Mucosa of stomach (tissue), 1 donor: ENCODE results near the gene CEP104.

Experiments
- H3K27me3 ChIP-seq: one replicate; pipeline ENCODE4 v1.7.0; 2013; ENCODE audit warnings: mild to moderate bottlenecking, low read length; ENCODE audit not compliant: control insufficient read depth, insufficient read depth
- H3K36me3 ChIP-seq: one replicate; pipeline ENCODE4 v1.7.0; 2013; ENCODE audit warnings: low read length; ENCODE audit not compliant: control insufficient read depth, insufficient read depth
- H3K4me1 ChIP-seq: one replicate; pipeline ENCODE4 v1.7.0; 2013; ENCODE audit warnings: mild to moderate bottlenecking, low read length; ENCODE audit not compliant: control insufficient read depth, insufficient read depth
- H3K4me3 ChIP-seq: one replicate; pipeline ENCODE4 v1.7.0; 2013; ENCODE audit warnings: low read length
- H3K9ac ChIP-seq: one replicate; pipeline ENCODE4 v1.7.0; 2013; ENCODE audit warnings: mild to moderate bottlenecking, low read length, moderate library complexity
- H3K9me3 ChIP-seq: one replicate; pipeline ENCODE4 v1.7.0; 2013; ENCODE audit warnings: mild to moderate bottlenecking, low read length, moderate library complexity; ENCODE audit not compliant: control insufficient read depth
- donor health status: Pancreatic carcinoma.

Gene CEP104

DNA sequence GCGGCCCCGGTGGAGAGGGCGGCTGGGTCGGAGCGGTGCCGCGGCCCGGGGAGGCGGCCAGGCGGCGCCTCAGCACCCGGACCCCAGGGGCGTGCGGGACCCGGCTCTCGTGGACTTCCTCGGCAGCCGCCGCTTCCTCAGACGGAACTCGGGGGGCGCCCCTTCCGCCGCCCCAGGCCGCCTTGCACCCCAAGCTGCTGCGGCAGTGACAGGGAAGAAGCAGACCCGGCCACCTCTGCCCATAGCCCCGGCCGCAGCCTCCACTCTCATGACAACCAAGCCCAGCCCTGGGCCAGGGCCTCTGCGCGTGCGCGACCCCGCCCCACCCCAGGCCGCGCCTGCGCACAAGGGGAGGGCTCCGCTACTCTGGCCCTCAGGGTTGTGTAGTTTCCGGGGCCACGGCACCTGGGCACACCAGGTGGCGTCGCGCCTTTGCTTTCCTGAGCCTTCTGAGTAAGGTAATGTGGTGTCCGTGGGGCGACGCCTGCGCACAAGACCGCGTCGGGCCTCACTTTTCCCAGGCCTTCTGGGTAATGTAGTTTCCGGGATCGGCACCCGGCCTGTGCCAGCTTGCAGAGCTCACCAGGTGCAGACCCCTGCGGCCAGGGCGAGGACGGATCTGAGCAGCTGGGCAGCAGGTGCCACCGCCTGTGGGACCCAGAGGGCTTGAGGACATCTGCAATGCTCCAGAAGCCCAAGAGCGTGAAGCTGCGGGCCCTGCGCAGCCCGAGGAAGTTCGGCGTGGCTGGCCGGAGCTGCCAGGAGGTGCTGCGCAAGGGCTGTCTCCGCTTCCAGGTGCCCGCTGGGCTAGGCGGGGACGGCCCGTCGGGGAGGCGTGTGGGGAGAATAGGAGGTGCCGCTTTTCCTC, at the start of gene CEP104, which contains the start of gene DFFB:
Gene CEP104, minus strand, starts transcription at position 289 of the 868 bp plus-strand sequence. CDS start 4,804 bp downstream, outside the sequence.
Gene DFFB, plus strand, starts transcription at position 554 of the 868 bp plus-strand sequence. Its CDS starts 128 bp downstream, at position 682.
- no peaks in the 10 kb centered on the region for H3K36me3 ChIP-seq
- H3K27me3 ChIP-seq: no peaks in the 10 kb centered on the region
- H3K4me3 ChIP-seq: peak within 1 kb of the TSS; percentile 97
- H3K4me1 ChIP-seq: peaks cover 22% of the 10 kb centered on the region
- no peaks in the 10 kb centered on the region for H3K9me3 ChIP-seq
- peak within 1 kb of the TSS; percentile 78 for H3K9ac ChIP-seq

- Histone ChIP-seq H3K36me3 (no peaks in the 10 kb centered on the region), H3K9ac (no peak overlapping the region)
These were observed 49.6 kb upstream of the CEP104 start for GRCh38 chr1:3906672-3907020.

GRCh38 chr1:3905953-3906671, 49.1 kb upstream of the CEP104 start:
- Histone ChIP-seq H3K9me3 (no peaks in the 10 kb centered on the region), H3K9ac (no peak overlapping the region), H3K36me3 (no peaks in the 10 kb centered on the region), H3K27me3 (peaks cover 3% of the 10 kb centered on the region), H3K4me1 (peaks cover 13% of the 10 kb centered on the region), H3K4me3 (no peak overlapping the region)

More at GRCh38 chr1:3906672-3907020, 49.6 kb upstream of the CEP104 start:
- H3K27me3 ChIP-seq: peaks cover 8% of the 10 kb centered on the region
- peaks cover 13% of the 10 kb centered on the region for H3K4me1 ChIP-seq
- no peaks in the 10 kb centered on the region for H3K9me3 ChIP-seq
- no peak overlapping the region for H3K4me3 ChIP-seq

DNA sequence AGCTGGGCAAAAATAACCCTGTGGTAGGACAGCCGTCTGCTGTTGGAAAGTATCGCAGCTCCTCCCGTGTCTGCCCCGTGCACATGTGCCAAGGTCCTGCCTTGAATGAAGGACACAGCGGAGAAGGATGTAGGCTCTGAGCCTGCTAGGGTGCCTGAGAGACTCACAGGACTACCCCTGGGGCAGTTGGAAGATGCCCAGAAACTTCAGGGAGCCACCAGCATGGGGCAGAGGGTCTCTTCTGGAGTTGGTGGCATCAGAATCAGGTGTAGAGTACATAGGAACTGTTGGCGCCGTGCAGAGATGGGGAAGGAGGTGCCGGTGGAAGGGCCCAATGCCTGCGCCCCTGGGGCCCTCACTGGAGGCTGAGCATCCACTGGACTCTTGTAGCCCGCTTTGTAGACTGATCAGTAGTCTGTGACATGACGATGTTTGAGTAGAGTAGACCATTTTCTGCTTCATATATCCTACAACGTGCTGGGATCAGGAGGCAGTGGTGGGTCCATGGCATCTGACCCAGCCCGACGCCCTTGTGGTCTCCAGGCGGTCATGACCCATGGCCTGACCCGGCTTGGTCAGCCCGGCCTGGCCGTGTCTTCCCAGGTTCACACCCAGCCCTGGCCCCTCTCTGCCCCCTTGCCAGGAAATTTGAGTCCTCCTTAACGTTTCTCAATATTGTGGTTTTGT, 48.4 kb upstream of the CEP104 start:
- Histone ChIP-seq H3K4me1 (peaks cover 9% of the 10 kb centered on the region), H3K9ac (no peak overlapping the region), H3K27me3 (no peaks in the 10 kb centered on the region), H3K9me3 (no peaks in the 10 kb centered on the region), H3K36me3 (no peaks in the 10 kb centered on the region), H3K4me3 (no peak overlapping the region)

DNA sequence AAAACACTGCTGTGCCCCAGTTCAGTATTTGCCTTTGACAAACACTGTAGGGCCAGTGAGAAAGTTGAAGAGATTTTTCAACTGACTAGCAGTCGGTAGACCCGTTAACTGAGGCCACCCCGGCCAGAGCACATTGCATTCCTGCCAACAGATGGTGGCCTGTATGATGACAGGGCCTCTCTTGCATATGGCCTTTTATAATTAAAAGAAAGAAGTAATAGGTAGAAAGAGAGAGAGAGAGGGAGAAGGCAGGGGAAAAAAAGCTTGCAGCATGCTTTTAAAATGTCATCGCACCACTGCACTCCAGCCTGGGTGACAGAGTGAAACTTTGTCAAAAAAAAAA, 47.8 kb upstream of the CEP104 start:
- H3K4me1 ChIP-seq: peaks cover 9% of the 10 kb centered on the region
- H3K9ac ChIP-seq: no peak overlapping the region
- H3K4me3 ChIP-seq: no peak overlapping the region
- H3K27me3 ChIP-seq: no peaks in the 10 kb centered on the region
- H3K9me3 ChIP-seq: no peaks in the 10 kb centered on the region
- no peaks in the 10 kb centered on the region for H3K36me3 ChIP-seq

- Histone ChIP-seq H3K9me3 (no peaks in the 10 kb centered on the region), H3K4me1 (peaks cover 13% of the 10 kb centered on the region), H3K36me3 (no peaks in the 10 kb centered on the region), H3K27me3 (no peaks in the 10 kb centered on the region), H3K9ac (peak overlapping the region; percentile 28), H3K4me3 (no peak overlapping the region)
These were observed 47.2 kb upstream of the CEP104 start for GRCh38 chr1:3904006-3904842.

DNA sequence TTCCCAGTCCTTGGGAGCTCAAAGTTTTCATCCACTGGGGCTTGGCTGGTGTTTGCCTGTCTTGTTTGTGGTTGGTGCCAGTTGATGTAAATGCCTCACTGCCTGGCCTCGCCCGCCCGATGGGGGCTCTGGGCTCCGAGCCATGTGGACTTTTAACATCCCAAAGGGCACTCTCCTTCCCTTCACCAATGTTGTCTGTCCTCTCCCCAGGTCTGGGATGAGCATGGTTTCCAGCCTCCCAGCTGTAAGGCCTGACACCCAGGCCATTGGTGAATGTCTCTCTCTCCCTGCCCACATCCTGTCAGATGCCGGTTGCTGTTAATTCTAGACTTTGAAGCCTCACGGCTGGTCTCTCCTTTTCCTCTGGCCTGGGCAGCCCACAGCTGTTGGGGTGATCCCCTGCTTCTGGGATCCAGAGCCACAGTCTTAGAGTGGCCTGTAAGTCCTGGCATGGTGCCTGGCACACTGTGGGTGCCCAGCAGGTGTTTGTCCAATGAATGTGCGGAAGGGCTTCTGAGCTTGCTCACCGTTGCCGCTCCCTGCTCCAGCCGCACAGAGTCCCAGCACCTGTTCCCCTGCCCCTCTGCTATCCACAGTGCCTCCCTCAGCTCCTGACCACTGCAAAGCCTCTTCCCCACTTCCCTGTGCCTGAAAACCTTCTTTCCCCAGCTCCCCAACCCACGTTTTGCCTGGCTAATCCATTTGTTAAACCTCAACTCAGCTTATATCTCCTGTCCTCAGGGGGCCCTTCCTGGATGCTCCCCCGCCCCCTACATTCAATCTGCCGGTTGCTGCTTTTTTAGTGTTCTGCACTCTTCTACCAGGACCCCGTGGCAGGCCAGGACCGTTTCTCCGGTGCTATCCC, 46.4 kb upstream of the CEP104 start:
- H3K4me1 ChIP-seq: peaks cover 14% of the 10 kb centered on the region
- H3K27me3 ChIP-seq: no peaks in the 10 kb centered on the region
- no peaks in the 10 kb centered on the region for H3K36me3 ChIP-seq
- H3K4me3 ChIP-seq: no peak overlapping the region
- peak overlapping the region; percentile 28 for H3K9ac ChIP-seq
- no peaks in the 10 kb centered on the region for H3K9me3 ChIP-seq

DNA sequence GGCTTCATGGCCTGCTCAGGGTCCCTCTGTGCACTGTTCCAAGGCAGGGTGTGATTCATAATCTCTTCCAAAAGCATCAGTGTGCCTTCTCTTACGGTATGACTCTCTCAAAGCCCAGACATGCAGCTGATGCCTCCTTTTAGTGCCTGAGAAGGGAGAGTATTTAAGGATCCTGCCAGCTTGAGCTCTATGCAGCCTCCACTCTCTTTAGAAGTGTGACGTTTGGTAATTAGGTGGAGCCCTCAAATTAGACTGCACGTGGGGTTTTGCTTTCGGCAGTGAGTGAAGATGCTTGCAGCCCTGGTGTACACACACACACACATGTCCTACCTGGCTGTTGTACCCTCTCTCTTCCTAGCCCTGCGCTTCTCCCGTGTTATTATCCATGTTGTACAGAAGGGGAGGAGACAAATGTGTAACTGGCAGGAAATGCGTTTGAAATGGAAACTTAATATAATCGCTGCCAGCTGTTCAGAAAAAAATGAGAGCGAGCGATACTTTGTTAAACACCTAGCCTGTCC, 45.6 kb upstream of the CEP104 start:
- Histone ChIP-seq H3K4me1 (peaks cover 14% of the 10 kb centered on the region), H3K9me3 (no peaks in the 10 kb centered on the region), H3K36me3 (no peaks in the 10 kb centered on the region), H3K4me3 (no peak overlapping the region), H3K9ac (peak overlapping the region; percentile 28), H3K27me3 (no peaks in the 10 kb centered on the region)

DNA sequence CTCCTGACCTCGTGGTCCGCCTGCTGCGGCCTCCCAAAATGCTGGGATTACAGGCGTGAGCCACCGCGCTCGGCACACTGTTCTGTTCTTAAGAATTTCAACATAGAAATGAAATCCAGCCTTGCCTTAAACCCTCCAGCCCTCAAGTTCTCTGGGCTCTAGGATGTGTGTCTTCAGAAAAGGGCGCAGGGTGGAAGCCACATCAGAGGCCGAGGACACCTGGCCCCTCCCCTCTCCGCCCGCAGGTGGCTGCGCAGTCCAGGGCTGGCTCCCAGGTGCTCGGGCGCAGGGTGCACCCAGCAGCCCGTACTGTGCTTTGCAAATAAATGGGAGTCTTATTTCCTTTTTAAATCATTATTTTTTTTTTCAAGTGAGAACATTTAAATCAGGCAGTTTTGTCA, 45.1 kb upstream of the CEP104 start:
- no peak overlapping the region for H3K4me3 ChIP-seq
- H3K9me3 ChIP-seq: no peaks in the 10 kb centered on the region
- no peaks in the 10 kb centered on the region for H3K27me3 ChIP-seq
- peaks cover 14% of the 10 kb centered on the region for H3K4me1 ChIP-seq
- H3K9ac ChIP-seq: peak overlapping the region; percentile 22
- no peaks in the 10 kb centered on the region for H3K36me3 ChIP-seq

- Histone ChIP-seq H3K27me3 (no peaks in the 10 kb centered on the region), H3K36me3 (no peaks in the 10 kb centered on the region), H3K9me3 (no peaks in the 10 kb centered on the region), H3K4me3 (peak overlapping the region; percentile 94), H3K4me1 (peaks cover 14% of the 10 kb centered on the region), H3K9ac (peak overlapping the region; percentile 88)
These were observed 44.0 kb upstream of the CEP104 start for GRCh38 chr1:3900969-3901529.
